Amygdala (tissue), 56 donors: ENCODE results near the gene LCN1.
"Not testable (repeated sequence)": the region's sequence is repeated elsewhere in the genome, so short reads cannot be mapped to it uniquely, and the experiment has no call there.

Experiments used
- DNase-seq, 56 donors: peaks; one replicate each; lab custom pipeline; 2025; lab: John Stamatoyannopoulos, UW

The LCN1 gene

GRCh38 chr9:135519179-135519971, 1.9 kb upstream of the LCN1 start:
- DNase-seq: no peak

- no peak for DNase-seq
Measured at GRCh38 chr9:135521608-135522095, 412 bp downstream of the LCN1 start.

GRCh38 chr9:135522137-135522877, 1.1 kb downstream of the LCN1 start:
- no peak for DNase-seq

- DNase-seq: no peak
Measured at GRCh38 chr9:135522931-135523330, 1.7 kb downstream of the LCN1 start.

- DNase-seq: no peak
Measured at GRCh38 chr9:135523521-135524129, 2.4 kb downstream of the LCN1 start.

- no peak for DNase-seq
Measured at GRCh38 chr9:135524130-135524861, 3.1 kb downstream of the LCN1 start.

GRCh38 chr9:135525241-135526088, 4.2 kb downstream of the LCN1 start:
- DNase-seq: no peak

GRCh38 chr9:135526089-135526729, 5.0 kb downstream of the LCN1 start:
- no peak for DNase-seq

- DNase-seq: no peak
Measured at GRCh38 chr9:135526730-135527571, 5.7 kb downstream of the LCN1 start.

- DNase-seq: not testable (repeated sequence)
Measured at GRCh38 chr9:135528842-135529435, 7.7 kb downstream of the LCN1 start.

GRCh38 chr9:135530146-135530545, 8.9 kb downstream of the LCN1 start:
- no peak for DNase-seq

GRCh38 chr9:135531096-135531495, 9.9 kb downstream of the LCN1 start:
- no peak for DNase-seq

GRCh38 chr9:135533113-135533512, 11.9 kb downstream of the LCN1 start:
- DNase-seq: no peak

GRCh38 chr9:135533674-135534073, 12.4 kb downstream of the LCN1 start:
- no peak for DNase-seq

- DNase-seq: not testable (repeated sequence)
Measured at GRCh38 chr9:135534192-135534711, 13.0 kb downstream of the LCN1 start.

GRCh38 chr9:135534826-135535225, 13.6 kb downstream of the LCN1 start:
- not testable (repeated sequence) for DNase-seq

GRCh38 chr9:135535631-135536030, 14.4 kb downstream of the LCN1 start:
- DNase-seq: not testable (repeated sequence)

GRCh38 chr9:135536216-135536615, 15.0 kb downstream of the LCN1 start:
- no peak for DNase-seq
